HG03575 (cell line): ENCODE results near the gene IFNA1.

ENCODE experiments used
- ATAC-seq: cut with Tn5 transposase; IDR thresholded peaks from one replicate; pipeline ENCODE4 v1.9.1; 2021; ENCODE audit not compliant: unreplicated experiment, insufficient number of reproducible peaks, low FRiP score; ENCODE audit errors: extremely low read depth

IFNA1 gene

DNA sequence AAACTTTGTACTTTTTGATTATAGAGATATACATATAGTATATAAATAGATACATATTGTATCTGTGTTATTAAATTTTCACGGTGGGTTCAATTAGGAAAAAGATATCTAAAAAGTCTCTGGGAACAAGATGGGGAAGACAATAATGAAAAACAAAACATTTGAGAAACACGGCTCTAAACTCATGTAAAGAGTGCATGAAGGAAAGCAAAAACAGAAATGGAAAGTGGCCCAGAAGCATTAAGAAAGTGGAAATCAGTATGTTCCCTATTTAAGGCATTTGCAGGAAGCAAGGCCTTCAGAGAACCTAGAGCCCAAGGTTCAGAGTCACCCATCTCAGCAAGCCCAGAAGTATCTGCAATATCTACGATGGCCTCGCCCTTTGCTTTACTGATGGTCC lies at the start of gene IFNA1:
Gene IFNA1 (plus strand): TSS at position 301 of the 400 bp plus-strand sequence. CDS start 69 bp downstream, at position 370.
- ATAC-seq, result no peak

- ATAC-seq, result no peak
Observed at GRCh38 chr9:21392270-21392669, 48.0 kb upstream of the IFNA1 start.

GRCh38 chr9:21395778-21396717 lies 44.2 kb upstream of the IFNA1 start:
- no peak for ATAC-seq

- ATAC-seq, result no peak
Observed at GRCh38 chr9:21398955-21399489, 41.2 kb upstream of the IFNA1 start.

DNA sequence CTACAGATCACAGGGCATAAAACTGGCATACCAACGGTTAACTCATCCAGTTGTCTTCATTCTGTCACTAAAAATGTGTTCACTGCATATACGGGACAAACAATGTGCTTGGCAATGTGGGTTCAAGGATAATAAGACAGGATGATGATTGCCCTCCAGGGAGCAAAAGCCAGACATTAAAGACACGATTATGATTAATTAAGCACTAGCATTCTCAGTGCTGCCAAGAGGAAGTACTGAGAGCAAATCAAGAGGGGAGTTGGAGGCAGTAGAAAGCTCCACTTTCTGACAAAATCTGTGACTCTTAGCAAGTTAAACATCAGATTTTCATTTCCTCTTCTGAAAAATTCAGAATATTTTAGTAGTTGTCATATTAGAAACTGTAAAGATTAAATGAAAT lies 40.3 kb upstream of the IFNA1 start:
- no peak for ATAC-seq

DNA sequence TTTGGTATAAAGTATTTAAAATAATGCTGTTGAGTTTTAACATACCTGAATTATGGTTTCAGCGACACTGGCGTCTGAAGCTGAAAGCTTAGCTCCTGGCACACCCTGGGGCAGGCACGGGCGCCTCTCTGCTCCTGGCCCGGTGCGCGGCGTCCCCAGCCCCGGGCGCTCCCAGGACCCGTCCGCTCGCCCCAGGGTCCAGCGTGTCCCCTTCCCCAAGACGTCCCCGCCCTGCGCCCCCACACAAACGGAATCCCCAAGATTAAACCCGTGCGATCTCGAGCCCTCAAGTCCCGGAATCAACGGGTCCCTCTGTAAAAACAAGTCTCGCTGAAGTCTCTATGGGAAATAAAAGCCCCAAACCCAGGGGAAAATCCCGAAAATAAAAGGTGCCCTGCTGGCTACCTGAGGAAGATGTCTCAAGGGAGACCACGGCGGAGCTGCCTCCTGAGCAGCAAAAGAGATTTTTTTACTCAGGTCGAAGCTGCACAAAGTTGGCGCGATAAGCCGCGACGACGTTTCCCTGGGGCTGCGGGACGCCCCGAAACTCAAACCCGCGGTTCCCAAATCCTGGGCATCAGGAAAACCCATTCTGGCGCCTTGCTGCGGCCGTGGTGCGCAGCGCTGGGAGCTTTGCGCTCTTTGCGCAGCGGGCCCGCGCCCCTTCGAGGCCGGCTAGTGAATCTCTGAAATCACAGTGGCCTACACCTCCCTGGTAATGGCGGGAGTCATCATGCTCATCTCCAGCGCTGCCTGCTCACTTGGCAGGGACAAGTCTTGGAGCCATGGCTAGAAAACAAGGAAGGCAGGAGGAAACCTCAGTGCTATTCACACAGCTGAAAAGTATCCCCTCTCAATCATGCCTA lies 37.6 kb upstream of the IFNA1 start:
- no peak for ATAC-seq

GRCh38 chr9:21404146-21404545 lies 36.1 kb upstream of the IFNA1 start:
- no peak for ATAC-seq

- no peak for ATAC-seq
Observed at GRCh38 chr9:21408817-21409216, 31.4 kb upstream of the IFNA1 start, which contains the start of gene IFNA8. IFNA8 (plus strand) TSS chr9:21409117; CDS start chr9:21409177, 60 bp downstream.

- no peak for ATAC-seq
Observed at GRCh38 chr9:21412107-21412506, 28.1 kb upstream of the IFNA1 start.

DNA sequence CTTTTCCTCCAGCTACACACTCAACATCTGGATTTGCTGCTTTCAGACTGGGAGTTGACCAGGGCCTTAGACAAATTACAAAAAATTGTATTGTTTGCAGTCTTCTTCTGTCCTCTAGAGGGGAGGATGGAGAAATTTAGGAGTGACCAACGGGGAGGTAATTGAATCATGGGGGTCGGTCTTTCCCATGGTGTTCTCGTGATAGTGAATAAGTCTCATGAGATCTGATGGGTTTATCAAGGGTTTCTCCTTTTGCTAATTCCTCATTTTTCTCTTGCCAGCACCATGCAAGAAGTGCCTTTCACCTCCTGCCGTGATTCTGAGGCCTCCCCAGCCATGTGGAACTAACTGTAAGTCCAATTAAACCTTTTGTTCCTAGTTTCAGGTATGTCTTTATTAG lies 27.1 kb upstream of the IFNA1 start:
- no peak for ATAC-seq

GRCh38 chr9:21413624-21414023 lies 26.6 kb upstream of the IFNA1 start:
- ATAC-seq, result no peak

- ATAC-seq, result no peak
Observed at GRCh38 chr9:21414220-21414940, 25.9 kb upstream of the IFNA1 start.

DNA sequence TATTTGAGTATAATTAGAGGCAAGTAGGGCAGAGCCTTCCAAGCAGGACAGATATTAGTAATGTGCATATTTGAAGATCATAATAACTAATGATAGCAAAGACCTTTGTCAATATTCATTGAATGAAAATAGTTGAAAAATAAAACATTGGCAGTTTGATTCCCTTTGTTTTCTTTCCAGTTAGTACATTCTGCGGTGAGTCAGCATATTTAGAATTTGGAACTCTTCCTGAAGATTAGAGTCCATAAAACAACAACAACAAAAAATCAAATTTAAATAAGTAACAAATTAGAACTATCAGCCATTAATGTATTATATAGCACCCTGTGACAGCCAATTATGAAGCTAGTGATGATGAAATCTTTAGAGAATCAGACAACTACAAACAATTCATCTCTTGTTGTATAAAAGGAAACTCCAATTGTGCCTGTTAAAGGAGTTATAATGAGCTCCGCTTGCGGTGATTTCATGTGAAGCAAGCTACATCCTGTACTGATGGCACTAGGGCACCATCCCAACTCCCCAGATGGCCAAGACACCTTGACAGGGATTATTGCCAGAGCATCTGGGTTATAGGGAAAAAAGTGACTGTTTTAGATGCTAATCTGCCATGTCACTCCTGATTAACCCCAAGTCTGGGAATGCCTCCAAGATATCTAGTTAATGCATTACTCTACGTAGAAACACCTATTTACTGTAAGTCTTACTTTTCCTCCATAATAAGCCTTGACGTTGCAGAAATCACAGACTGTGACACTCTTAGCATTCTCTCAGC lies 24.6 kb upstream of the IFNA1 start:
- ATAC-seq, result no peak

GRCh38 chr9:21428235-21428634 lies 12.0 kb upstream of the IFNA1 start:
- no peak for ATAC-seq

GRCh38 chr9:21429191-21429590 lies 11.0 kb upstream of the IFNA1 start:
- no peak for ATAC-seq

GRCh38 chr9:21432672-21433425 lies 7.4 kb upstream of the IFNA1 start:
- ATAC-seq, result no peak

GRCh38 chr9:21434202-21435014 lies 5.8 kb upstream of the IFNA1 start:
- no peak for ATAC-seq
